ENCODE data around the gene C2orf81.
"Not testable (repeated sequence)": the region's sequence is repeated elsewhere in the genome, so short reads cannot be mapped to it uniquely, and the experiment has no call there.

C2orf81 gene

GRCh38 chr2:74448771-74449170 is 27.4 kb upstream of the C2orf81 start:
- Histone ChIP-seq H3K27me3 (ENCODE audit: insufficient read depth, poor library complexity, severe bottlenecking) (peaks cover 6% of the 10 kb centered on the region), H3K4me3 (replicated peaks; ENCODE audit: insufficient read depth, low read length) (no peak overlapping the region), H3K27ac (replicated peaks) (no peak overlapping the region)
- DNase-seq (ENCODE audit: low read depth in 1 of 2, low spot score in 1 of 2): no peak
- no peak for TF ChIP-seq POLR2AphosphoS5 (IDR thresholded peaks at IDR 0.05; ENCODE audit: low read depth)
- TF ChIP-seq CTCF (IDR thresholded peaks at IDR 0.05; ENCODE audit: insufficient read depth, low read length): no peak
- TF ChIP-seq GABPA (IDR thresholded peaks at IDR 0.05; ENCODE audit: low read depth): no peak
- no peak for TF ChIP-seq SPI1 (IDR thresholded peaks at IDR 0.05; ENCODE audit: borderline replicate concordance, low read depth)
- TF ChIP-seq REST (IDR thresholded peaks at IDR 0.05; ENCODE audit: insufficient replicate concordance, low read depth): no peak

GRCh38 chr2:74447230-74447999 is 26.0 kb upstream of the C2orf81 start:
- Histone ChIP-seq H3K4me3 (replicated peaks; ENCODE audit: insufficient read depth, low read length) (no peak overlapping the region), H3K27me3 (ENCODE audit: insufficient read depth, poor library complexity, severe bottlenecking) (peaks cover 17% of the 10 kb centered on the region), H3K27ac (replicated peaks) (no peak overlapping the region)
- no peak for TF ChIP-seq SPI1 (IDR thresholded peaks at IDR 0.05; ENCODE audit: borderline replicate concordance, low read depth)
- no peak for DNase-seq (ENCODE audit: low read depth in 1 of 2, low spot score in 1 of 2)

GRCh38 chr2:74444498-74445318 is 23.3 kb upstream of the C2orf81 start:
- no peak for DNase-seq (ENCODE audit: low read depth in 1 of 2, low spot score in 1 of 2)
- H3K27ac ChIP-seq (replicated peaks): no peak overlapping the region
- no peak for TF ChIP-seq GABPA (IDR thresholded peaks at IDR 0.05; ENCODE audit: low read depth)
- no peak overlapping the region for H3K4me3 ChIP-seq (replicated peaks; ENCODE audit: insufficient read depth, low read length)
- H3K27me3 ChIP-seq (ENCODE audit: insufficient read depth, poor library complexity, severe bottlenecking): peaks cover 44% of the 10 kb centered on the region

- H3K4me3 ChIP-seq (replicated peaks; ENCODE audit: insufficient read depth, low read length); H3K27ac ChIP-seq (replicated peaks); DNase-seq (ENCODE audit: low read depth in 1 of 2, low spot score in 1 of 2): not testable (repeated sequence)
- peaks cover 54% of the 10 kb centered on the region for H3K27me3 ChIP-seq (ENCODE audit: insufficient read depth, poor library complexity, severe bottlenecking)
Measured at GRCh38 chr2:74442483-74443297, 21.3 kb upstream of the C2orf81 start.

- no peak for DNase-seq (ENCODE audit: low read depth in 1 of 2, low spot score in 1 of 2)
- Histone ChIP-seq H3K27me3 (ENCODE audit: insufficient read depth, poor library complexity, severe bottlenecking) (peaks cover 55% of the 10 kb centered on the region), H3K27ac (replicated peaks) (no peak within 1 kb of the TSS), H3K4me3 (replicated peaks; ENCODE audit: insufficient read depth, low read length) (no peak within 1 kb of the TSS)
- TF ChIP-seq CTCF (IDR thresholded peaks at IDR 0.05; ENCODE audit: insufficient read depth, low read length): no peak
- TF ChIP-seq REST (IDR thresholded peaks at IDR 0.05; ENCODE audit: insufficient replicate concordance, low read depth): no peak
- TF ChIP-seq SPI1 (IDR thresholded peaks at IDR 0.05; ENCODE audit: borderline replicate concordance, low read depth): no peak
- no peak for TF ChIP-seq POLR2AphosphoS5 (IDR thresholded peaks at IDR 0.05; ENCODE audit: low read depth)
- no peak for TF ChIP-seq GABPA (IDR thresholded peaks at IDR 0.05; ENCODE audit: low read depth)
Measured at GRCh38 chr2:74441690-74442482, 20.5 kb upstream of the C2orf81 start, which contains the start of gene RTKN. RTKN (minus strand) TSS chr2:74441937; CDS start chr2:74441816, 121 bp downstream.

Data from HL-60 (cell line).